PC-9 (cell line): Measurements from ENCODE around the gene CASS4.

Experiments
- CTCF ChIP-seq: fragments of 200-600 bp; sonication (generic); conservative IDR thresholded peaks from 2 replicates; pipeline ENCODE4 v1.6.1; 2017; ENCODE audit warnings: mixed run types, antibody characterized with exemption, mild to moderate bottlenecking, moderate library complexity
- EZH2 ChIP-seq: fragments of 200-600 bp; sonication (generic); IDR thresholded peaks from 2 replicates; pipeline ENCODE4 v1.8.0; 2017; ENCODE audit warnings: antibody characterized with exemption, low read depth

GRCh38 chr20:56458206-56458821, 46.3 kb downstream of the CASS4 start:
- TF ChIP-seq CTCF (no peak), EZH2 (no peak)
